DMS 273 (cell line): ENCODE data around the gene SSX5.
"Not testable (repeated sequence)": the region's sequence is repeated elsewhere in the genome, so short reads cannot be mapped to it uniquely, and the experiment has no call there.

ENCODE experiments used
- DNase-seq: peaks from one replicate; lab custom pipeline; 2025; ENCODE audit not compliant: unreplicated experiment; lab: John Stamatoyannopoulos, UW

Gene SSX5, protein sequence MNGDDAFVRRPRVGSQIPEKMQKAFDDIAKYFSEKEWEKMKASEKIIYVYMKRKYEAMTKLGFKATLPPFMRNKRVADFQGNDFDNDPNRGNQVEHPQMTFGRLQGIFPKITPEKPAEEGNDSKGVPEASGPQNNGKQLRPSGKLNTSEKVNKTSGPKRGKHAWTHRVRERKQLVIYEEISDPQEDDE

DNA sequence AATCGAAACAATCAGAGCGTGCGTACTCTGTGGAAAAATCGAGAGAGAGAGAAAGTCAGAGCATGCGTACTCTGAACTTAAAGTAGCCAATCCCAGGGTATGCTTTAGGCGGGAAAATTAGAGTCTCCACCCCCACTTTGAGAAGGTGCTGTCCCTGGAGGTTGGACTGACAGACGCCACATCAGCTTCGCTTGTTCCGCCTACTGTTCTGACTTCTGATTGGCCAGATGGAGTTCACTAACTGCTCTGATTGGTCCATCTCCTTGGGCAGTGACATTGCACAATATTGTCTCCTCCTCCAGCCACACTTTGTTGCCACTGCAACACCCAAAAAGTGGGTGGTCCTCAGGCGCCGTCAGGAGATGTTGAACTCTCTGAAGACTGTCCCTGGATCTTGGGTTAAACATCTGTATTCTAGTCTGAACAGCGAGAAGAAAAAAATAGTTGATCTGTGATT is at the start of gene SSX5:
SSX5 (minus strand) TSS at position 51 of the 457 bp plus-strand sequence. CDS start 1,437 bp downstream, outside the sequence.
- no peak for DNase-seq

DNA sequence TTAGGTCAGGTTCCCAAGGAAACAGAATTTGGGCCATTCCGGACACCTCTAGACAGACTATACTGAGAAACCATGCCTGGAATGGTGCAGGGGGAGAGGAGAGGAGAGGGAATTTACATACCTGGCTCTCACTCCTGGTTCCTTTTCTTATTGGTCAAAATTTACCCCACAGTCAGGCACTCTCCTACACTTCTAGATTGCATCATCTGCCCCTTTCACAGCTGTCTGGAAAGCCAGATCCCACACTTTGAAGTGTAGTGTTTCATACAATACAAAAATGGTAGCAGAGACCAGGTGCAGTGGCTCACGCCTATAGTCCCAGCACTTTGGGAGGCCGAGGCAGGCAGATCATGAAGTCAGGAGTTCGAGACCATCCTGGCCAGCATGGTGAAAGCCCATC is 27.6 kb upstream of the SSX5 start:
- not testable (repeated sequence) for DNase-seq

DNA sequence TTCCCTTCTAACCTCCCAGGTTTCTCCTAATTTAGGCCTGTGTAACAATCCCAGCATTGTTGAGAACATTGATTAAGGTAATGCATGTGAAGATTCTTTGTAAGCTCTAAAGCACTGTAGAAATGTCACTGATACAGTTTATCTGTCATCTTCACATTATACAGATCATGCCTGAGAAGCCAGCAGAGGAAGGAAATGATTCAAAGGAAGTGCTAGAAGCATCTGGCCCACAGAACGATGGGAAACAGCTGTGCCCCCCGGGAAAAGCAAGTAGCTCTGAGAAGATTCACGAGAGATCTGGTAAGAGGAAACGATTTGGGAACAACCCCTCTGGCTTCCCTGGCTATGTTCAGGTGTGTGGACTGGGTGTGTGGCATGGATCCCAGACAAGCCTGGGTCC is 17.7 kb upstream of the SSX5 start:
- not testable (repeated sequence) for DNase-seq

GRCh38 chrX:48190024-48190423 is 6.6 kb downstream of the SSX5 start:
- DNase-seq: not testable (repeated sequence)

DNA sequence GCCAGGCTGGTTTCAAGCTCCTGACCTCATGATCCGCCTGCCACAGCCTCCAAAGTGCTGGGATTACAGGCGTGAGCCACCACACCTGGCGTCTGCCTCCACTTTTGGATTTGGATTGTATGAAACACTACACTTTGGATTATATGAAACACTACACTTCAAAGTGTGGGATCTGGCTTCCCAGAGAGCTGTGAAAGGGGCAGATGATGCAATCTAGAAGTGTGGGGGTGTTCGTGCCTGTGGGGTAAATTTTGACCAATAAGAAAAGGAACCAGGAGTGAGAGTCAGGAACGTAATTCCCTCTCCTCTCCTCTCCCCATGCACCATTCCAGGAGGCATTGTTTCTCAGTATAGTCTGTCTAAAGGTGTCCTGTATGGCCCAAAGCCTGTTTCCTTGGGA is 14.7 kb downstream of the SSX5 start:
- DNase-seq: not testable (repeated sequence)

- DNase-seq: no peak
Measured at GRCh38 chrX:48180811-48181210, 15.8 kb downstream of the SSX5 start.

GRCh38 chrX:48179691-48180090 is 16.9 kb downstream of the SSX5 start:
- no peak for DNase-seq

- not testable (repeated sequence) for DNase-seq
Measured at GRCh38 chrX:48166322-48166721, 30.3 kb downstream of the SSX5 start.

DNA sequence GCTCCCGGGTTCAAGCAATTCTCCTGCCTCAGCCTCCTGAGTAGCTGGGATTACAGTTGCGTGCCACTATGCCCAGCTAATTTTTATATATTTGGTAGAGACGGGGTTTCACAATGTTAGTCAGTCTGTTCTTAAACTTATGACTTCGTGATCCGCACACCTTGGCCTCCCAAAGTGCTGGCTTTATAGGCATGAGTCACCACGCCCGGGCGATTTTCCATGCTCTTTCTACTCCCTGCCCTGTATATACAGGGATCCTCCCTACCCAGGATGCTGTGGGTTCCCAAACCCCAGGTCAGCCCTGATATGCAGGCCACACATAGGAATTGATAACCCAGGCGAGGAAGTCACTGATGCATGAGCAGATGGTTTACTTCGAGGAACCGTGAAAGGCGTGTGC is 31.4 kb downstream of the SSX5 start:
- no peak for DNase-seq

GRCh38 chrX:48156014-48156413 is 40.6 kb downstream of the SSX5 start:
- DNase-seq: no peak

GRCh38 chrX:48154796-48155195 is 41.8 kb downstream of the SSX5 start:
- no peak for DNase-seq

DNA sequence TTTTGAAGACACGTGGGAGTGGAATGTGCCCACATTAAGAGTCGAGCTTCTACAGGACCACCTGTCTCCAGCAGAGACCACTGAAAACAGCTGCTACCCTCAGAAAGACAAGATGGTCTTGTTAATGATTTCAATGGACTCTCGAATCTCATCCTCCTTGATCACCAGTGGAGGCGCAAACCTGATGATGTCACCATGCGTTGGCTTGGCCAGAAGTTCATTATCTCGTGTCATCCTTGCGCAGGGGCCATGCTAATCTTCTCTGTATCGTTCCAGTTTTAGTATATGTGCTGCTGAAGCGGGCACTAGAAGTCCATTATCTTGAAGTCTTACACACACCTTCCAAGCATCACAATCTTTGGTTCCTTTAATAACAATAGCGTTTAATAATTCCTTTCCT is 42.8 kb downstream of the SSX5 start:
- no peak for DNase-seq

GRCh38 chrX:48142697-48143096 is 53.9 kb downstream of the SSX5 start:
- not testable (repeated sequence) for DNase-seq

DNA sequence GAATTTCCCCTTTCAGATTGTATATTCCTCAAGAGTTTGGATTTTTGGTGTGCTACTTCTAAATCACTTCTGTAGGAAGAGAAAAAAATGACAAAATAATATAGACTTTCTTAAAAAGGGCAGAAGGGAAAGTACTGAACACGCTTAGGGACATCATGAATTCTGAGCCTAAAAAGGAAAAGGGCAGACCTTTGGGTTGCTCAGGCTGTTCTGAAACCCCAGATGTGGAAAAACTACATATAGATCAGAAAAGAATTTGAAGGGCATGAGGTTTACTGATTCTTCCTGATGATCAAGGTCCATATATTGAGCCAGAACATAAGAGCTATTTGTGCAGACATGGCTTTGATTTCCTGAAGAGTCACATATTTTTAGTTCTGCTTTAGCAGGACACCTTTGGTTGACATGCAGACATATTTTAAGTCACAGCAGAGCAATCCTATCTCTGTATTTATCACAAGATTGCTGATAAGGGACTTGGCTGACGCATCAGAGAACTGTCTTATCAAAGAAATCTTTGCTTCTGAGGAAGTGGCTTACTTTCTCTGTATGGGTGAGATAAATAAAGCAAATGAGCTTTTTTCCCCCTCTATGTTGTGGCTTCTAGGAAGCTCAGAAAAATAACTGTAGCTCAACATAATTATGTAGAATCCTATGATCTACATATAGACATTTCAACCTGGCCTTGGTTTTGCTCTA is 54.6 kb downstream of the SSX5 start:
- DNase-seq: not testable (repeated sequence)

GRCh38 chrX:48139076-48139475 is 57.5 kb downstream of the SSX5 start:
- DNase-seq: not testable (repeated sequence)
